DMS 273 (cell line): ENCODE measurements around the gene ZNF334.

Source experiments
- DNase-seq: peaks from one replicate; lab custom pipeline; 2025; ENCODE audit not compliant: unreplicated experiment; lab: John Stamatoyannopoulos, UW

The ZNF334 gene

GRCh38 chr20:46512943-46513844 is at the start of gene ZNF334:
Gene ZNF334, minus strand, starts transcription at chr20:46513559. Its CDS starts 1,457 bp downstream, at chr20:46512102.
- DNase-seq: peak; percentile 90

DNA sequence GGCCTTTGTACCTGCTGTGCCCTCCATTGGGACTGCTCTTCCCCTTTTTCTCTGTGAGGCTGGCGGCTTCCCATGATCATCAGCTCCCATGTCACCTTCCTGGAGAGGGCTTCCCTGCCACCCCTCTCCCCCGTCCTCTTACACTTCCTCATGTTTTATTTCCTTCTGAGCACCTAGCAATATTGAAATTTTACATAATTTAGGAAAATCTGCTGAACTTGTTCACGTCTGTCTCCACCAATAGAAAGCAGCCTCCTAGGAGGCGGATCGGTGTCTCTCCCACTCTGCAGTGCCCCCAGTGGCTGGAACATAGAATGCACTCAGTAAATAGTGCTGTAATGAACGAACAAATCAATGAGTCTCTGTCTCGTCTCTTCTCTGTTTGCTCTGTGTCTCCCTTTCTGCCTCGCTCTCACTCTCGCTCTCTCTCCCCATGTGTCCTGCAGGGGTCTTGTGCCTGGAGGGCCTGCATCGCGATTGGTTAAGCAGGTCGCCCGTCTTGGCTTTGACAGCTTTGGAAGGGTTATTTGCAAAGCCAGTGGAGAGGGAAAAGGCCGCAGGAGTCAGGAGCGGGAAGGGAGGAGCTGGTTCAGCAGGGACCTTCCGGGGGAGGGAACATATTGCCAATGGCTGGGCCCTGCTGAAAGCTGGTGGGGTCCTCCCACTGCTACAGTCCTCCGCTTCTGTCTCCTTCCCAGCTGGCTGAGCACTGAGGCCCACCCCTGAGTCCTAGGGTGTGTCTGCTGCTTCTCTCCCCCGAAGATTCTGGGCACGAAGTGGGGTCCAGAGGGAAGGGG is 49.2 kb upstream of the ZNF334 start:
- DNase-seq: peak; percentile 83

DNA sequence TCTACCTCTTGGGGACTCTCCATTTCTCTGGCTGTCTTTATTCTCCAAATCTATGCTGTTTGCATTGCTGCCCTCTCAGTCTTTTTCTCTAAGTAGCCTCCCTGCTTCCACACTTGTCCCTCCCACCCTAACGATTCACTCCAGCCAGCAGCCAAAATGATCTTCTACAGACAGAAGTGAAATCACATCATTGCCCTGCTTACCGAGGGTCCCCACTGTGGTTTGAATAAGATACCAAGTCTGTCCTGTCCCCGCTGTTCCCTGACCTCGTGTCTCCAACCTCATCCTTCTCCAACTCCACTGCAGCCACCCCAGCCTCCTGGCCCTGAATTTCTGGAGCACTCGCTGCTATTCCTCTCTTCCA is 48.6 kb upstream of the ZNF334 start:
- no peak for DNase-seq

- DNase-seq: no peak
These were observed 46.5 kb upstream of the ZNF334 start for GRCh38 chr20:46559685-46560440.

- no peak for DNase-seq
These were observed 45.6 kb upstream of the ZNF334 start for GRCh38 chr20:46559001-46559400.

GRCh38 chr20:46558511-46558959 is 45.2 kb upstream of the ZNF334 start:
- peak; percentile 54 for DNase-seq

DNA sequence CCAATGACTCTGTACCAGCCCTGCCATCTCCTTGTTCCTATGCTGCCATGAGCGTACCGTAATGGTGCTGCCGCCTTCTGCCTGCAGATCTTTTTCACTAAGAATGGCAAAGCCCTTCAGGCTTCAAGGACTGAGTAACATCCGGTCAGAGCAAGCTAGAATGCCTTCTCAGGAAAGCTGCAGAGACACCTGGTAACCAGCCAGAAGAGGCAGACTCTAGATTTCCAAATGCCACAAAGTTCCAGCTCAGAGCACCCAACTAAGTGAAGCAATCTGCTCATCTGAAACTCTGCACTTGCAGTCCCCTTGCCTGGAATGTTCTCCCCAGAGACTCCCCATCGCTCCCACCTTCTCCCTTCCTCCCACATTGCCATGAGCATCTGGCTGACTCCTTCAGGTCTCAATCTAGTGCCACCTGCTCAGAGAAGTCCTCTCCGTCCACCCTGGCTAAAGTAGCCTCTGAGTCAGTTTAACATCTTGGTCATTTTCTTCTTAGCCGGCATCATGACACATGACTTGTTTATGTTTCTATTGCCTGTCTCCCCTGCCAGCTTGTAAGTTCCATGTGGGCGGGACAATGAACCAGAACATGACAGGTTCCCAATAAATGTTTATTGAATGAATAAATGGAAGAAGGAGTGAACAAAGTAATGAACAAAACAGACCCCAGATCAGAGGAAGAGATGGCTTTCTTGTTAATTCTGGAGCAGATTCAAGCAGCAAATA is 44.0 kb upstream of the ZNF334 start:
- peak; percentile 16 for DNase-seq

- DNase-seq: no peak
These were observed 42.1 kb upstream of the ZNF334 start for GRCh38 chr20:46555370-46555956.

DNA sequence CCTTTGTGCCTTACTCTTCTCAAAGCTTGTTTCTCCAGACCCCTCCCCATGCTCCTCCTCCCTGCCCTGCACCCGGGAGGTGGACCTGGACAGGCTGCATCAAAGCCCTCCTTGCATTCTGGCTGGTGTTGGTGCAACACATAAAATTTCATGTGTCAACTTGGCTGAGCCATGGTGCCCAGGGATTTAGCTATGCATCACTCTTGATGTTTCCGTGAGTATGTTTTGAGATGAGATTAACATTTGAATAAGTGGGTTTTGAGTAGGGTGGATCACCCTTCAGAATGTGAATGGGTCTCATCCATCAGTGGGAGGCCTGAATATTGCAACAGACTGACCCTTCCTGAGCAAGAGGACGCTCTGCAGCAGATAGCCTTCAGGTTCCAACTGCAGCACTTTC is 41.5 kb upstream of the ZNF334 start:
- DNase-seq: no peak

- no peak for DNase-seq
These were observed 40.6 kb upstream of the ZNF334 start for GRCh38 chr20:46553926-46554325.

DNA sequence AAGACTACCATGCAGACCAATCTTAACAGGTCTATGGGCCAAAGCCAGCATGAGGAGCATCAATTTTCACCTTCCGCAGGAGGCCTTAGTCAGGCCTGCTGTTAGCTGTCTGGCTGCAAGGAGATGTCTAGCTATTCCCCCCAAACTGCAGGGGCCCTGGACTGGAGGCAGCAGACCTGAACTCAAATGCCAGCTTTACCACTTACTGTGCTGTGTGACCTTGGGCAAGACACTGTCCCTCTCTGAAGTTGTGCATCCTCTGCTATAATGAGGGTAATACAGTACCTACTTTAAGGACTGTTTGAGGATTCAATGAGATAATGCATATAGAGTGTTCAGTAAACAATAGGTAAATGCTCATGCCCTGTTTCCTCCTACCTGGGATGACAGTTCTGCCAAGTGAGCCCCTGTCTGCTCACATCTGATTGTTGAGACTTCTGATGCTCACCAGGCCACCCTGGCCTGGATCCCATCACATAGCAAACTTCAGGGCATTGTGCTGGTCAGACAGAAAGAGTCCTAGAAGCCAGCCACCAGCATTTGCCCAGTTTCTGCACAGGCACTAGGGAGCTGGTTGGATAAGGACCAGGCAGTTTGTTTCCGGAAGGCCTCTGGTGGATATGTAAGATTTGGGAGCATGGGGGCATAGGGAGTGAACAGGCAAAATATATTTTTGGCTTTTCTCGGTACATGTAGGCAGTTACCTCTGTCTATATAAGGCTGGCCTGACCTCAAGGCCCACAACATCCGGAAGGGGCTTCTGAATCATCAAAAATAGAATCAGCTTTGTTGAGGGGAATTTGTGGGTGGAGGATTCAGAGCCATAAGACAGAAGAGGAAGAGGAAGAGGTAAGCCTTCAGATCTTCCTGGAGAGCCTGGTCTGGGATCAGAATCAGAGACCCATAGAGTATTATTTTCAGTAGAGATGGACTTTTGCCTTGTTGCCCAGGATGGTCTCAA is 39.4 kb upstream of the ZNF334 start:
- DNase-seq: no peak

DNA sequence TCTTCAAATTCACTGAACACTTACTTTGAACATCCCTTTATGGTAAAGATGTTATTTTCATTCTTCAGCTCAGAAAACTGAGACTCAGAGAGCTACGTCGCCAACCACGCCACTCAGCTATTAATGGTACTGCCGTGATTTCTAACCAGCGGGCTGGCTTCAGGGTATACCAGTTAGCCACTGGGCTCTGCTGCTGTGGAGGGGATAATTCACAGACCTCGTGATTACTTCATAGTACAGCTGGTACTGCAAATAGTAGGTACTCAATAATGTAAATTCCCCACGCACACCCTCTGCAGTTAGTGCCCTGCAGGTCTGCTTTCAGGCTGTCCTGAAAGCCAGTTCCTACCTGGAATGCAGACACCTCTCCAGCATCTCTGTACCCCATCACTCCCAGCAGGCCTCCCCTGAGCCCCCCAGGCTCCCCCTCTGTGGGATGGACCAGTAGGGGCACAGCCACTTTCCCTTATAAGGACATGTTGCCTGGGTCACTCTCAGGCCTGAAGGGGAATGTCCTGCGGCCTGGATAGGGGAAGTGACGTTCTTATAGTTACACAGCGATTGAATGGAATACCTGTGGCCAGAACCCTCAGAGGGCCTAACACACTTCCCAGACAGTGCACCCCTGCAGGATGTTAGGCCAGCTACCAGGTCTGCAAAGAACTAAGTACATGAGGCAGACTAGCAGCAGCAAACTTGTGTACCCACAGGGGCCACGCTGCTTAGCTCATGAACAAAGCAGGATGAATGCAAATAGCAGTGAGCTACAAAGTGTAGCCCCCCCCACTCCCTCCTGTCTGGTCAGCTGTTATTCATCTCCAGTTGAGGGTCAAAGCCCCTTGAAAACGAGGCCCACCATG is 38.4 kb upstream of the ZNF334 start:
- DNase-seq: no peak

DNA sequence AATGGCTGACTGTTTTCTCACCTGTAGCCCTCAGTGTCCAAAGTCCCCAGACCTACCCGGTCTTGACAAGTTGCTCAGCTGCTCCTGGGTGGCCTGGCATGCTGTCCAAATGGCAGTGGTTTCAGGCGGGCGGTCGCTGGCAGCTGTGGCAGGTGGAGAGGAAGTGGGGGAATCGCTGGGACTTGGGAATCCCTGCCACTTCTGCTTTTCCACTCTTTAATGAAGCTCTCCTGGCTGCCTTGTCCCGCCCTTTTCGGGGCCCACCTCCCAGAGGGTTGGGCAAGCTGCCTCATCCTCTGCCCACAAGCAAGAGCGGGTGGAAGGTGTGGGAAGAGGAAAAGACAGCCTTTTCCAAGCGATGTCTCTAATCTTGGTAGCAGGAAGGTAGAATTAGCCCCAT is 37.1 kb upstream of the ZNF334 start, which contains the start of gene OCSTAMP:
Gene OCSTAMP, minus strand, starts transcription at position 194 of the 400 bp plus-strand sequence. Its CDS starts 94 bp downstream, at position 100.
- DNase-seq: peak; percentile 13

DNA sequence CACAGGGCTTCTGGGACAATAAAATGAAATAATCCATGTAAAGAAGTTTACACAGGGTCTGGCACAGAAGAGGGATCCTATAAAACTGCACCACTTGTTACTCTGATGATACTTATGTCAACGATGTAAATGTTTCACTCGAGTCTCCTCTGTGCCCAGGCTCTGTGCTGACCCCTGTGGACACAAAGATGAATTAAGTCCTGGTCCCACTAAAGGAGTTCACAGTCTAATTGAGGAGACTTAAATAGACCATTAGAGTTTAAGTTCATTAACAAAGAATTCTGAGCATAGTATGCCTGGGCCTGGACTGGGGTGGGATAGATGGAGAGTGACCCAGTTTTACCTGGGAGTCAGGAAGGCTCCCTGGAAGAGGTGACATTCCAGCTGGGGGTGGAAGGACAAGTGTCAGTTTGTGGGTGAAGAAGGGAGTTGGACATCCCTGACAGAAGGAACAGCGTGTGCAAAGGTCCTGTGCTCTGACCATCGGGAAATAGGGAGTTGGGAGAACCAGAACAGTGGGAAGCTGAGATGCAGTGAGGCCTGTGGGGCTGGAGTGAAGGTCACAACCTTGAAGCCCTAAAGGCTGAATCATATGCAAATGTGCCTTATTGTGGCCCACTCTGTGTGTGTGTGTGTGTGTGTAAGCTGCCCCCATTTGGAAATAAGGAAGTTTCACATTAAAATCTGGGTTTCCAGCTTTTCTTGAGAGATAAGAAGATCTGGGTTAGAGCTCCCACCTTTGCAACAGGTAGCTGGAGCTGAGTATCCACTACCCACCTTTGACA is 36.0 kb upstream of the ZNF334 start:
- no peak for DNase-seq

- no peak for DNase-seq
These were observed 35.3 kb upstream of the ZNF334 start for GRCh38 chr20:46548688-46549087.

DNA sequence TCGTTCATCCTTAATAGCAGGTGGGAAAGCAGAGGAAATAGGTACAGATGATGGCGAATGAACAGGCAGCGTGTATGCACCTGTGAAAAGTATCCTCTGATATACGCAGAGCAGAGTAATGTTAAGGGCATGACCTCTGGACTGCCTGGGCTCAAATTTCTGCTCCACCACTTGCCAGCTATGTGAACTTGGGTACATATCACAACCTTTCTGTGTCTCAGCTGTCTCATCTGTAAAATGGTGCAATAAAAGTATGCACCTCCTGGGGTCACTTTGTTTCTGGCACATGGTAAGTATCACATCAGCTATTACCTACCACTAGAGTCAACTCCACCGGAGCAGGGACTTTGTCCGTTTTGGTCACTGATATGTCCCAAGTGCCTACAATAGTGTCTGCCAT is 34.6 kb upstream of the ZNF334 start:
- DNase-seq: no peak

DNA sequence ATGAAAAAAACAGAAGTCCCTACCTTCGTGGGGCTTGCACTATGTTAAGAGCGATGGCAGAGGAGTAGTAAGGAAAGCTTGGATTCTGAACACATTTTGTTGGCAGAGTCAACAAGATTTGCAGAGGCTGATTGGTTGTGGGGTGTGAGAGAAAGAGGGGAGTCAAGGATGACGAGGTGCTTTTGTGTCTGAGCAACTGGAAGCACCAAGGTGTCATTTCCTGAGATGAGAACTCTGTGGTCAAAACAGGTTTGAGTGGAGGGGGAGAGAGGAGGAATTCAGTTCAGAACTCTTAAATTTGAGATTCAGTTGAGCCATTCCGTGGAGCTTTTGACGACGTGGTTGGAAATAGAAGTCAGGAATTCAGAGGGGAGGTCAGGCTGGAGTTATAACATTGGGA is 33.6 kb upstream of the ZNF334 start:
- no peak for DNase-seq
